Type B pancreatic cell (in vitro differentiated cells): ENCODE results near the gene NDEL1. TPM values are rescaled to one million over a fixed set of nuclear protein-coding genes. Genes with fewer than 3 reads are reported as not detected.

Experiments
- DNase-seq: peaks from one replicate; pipeline ENCODE4 v3.0.0; 2021; ENCODE audit warnings: mixed read lengths; ENCODE audit not compliant: unreplicated experiment; ENCODE audit errors: extremely low spot score
- H3K27ac Mint-ChIP-seq: 2 replicates; pipeline ENCODE4 v1.8.0; 2021; ENCODE audit warnings: mild to moderate bottlenecking, mixed read lengths
- H3K27me3 Mint-ChIP-seq: 2 replicates; pipeline ENCODE4 v1.8.0; 2021; ENCODE audit warnings: mixed read lengths
- H3K36me3 Mint-ChIP-seq: 2 replicates; pipeline ENCODE4 v1.8.0; 2021; ENCODE audit warnings: mixed read lengths
- H3K4me1 Mint-ChIP-seq: one replicate; pipeline ENCODE4 v1.8.0; 2021; ENCODE audit warnings: mixed read lengths; ENCODE audit not compliant: unreplicated experiment
- H3K4me3 Mint-ChIP-seq: 2 replicates; pipeline ENCODE4 v1.8.0; 2021; ENCODE audit warnings: mild to moderate bottlenecking, mixed read lengths
- H3K9me3 Mint-ChIP-seq: 2 replicates; pipeline ENCODE4 v1.8.0; 2021; ENCODE audit warnings: mixed read lengths
- total RNA-seq: library from RNA; stranded (reverse); gene quantifications from 2 replicates; pipeline ENCODE4 v1.2.1, GENCODE V29; 2021; ENCODE audit warnings: low replicate concordance
- TF ChIP-seq, protein P1 (sequence below): fragments of 200-600 bp; sonication (generic); conservative IDR thresholded peaks from 2 replicates; pipeline ENCODE4 v1.5.0; 2021; ENCODE audit warnings: antibody characterized with exemption, mild to moderate bottlenecking

Gene NDEL1
- total RNA-seq, 1 donor from 2014 or later, result 51.4 TPM

DNA sequence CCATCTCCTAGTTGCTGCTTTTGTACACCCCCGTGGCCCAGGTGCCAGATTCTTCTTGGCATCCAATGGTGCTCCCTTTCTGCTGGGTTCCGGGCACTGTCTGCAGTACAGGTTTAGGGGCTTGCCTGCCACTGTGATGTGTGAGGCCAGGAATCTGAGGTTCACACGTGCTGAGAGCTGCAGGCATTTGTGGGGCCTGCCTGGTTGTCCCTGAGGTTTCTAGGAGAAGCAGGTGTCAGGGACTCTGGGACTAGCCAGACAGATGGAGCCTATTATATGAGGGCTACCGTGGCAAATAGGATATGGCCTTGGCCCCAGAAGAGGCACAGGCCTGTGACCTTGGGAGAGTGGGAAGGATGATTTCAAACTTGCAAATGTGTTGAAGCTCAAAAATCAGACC lies 29.3 kb downstream of the NDEL1 start:
- H3K9me3 Mint-ChIP-seq, result no peaks in the 10 kb centered on the region
- TF ChIP-seq, protein P1, sequence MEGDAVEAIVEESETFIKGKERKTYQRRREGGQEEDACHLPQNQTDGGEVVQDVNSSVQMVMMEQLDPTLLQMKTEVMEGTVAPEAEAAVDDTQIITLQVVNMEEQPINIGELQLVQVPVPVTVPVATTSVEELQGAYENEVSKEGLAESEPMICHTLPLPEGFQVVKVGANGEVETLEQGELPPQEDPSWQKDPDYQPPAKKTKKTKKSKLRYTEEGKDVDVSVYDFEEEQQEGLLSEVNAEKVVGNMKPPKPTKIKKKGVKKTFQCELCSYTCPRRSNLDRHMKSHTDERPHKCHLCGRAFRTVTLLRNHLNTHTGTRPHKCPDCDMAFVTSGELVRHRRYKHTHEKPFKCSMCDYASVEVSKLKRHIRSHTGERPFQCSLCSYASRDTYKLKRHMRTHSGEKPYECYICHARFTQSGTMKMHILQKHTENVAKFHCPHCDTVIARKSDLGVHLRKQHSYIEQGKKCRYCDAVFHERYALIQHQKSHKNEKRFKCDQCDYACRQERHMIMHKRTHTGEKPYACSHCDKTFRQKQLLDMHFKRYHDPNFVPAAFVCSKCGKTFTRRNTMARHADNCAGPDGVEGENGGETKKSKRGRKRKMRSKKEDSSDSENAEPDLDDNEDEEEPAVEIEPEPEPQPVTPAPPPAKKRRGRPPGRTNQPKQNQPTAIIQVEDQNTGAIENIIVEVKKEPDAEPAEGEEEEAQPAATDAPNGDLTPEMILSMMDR, result no peak
- no peak overlapping the region for H3K27ac Mint-ChIP-seq

DNA sequence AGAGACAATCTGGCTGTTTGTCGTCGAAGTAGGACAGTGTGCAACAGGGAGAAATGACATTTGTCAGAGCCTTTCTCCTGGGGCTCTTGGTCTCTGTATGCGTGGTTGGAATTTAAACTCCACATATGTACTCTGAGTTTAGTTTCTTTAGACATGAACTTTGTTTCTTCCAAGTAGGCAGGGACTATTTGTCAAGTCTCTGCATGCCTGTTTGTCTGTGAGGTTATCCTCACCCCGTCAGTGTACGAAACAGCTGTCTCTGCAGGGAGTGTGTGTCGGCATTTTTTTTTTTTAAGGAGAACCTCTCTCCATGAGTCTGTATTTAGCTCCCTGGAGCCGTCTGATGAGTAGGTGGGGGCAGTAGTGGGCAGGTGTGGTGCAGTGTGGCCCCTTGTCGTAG lies 29.7 kb downstream of the NDEL1 start:
- Mint-ChIP-seq H3K4me1 (peaks cover 14% of the 10 kb centered on the region), H3K27ac (peak overlapping the region; percentile 29), H3K4me3 (no peak overlapping the region)

More for the DNA sequence above, 29.3 kb downstream of the NDEL1 start:
- Mint-ChIP-seq H3K27me3 (no peaks in the 10 kb centered on the region), H3K4me3 (no peak overlapping the region), H3K36me3 (peaks cover 15% of the 10 kb centered on the region), H3K4me1 (peaks cover 14% of the 10 kb centered on the region)
- DNase-seq, result no peak

DNA sequence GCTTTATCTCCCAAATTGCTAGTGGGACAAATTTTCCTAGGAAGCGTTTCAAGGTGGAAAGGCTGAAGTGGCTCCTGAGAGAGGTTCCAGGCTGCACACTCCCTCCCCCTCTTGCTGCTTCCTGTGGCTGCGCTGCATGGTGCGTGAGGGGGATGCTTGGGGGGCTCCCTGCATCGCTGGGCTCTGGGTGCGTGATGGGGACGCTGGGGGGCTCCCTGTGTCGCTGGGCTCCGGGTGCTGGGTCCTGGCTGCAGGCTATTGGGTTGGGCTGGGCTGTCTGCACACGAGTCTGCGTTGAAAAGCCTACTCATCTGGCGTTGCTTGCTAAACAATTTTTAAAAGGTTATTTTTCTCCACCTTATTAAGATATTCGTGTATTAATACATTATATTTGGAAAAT lies 30.1 kb downstream of the NDEL1 start:
- Mint-ChIP-seq H3K4me1 (peaks cover 14% of the 10 kb centered on the region), H3K4me3 (no peak overlapping the region), H3K27ac (no peak overlapping the region), H3K36me3 (peaks cover 15% of the 10 kb centered on the region), H3K9me3 (no peaks in the 10 kb centered on the region), H3K27me3 (no peaks in the 10 kb centered on the region)
- TF ChIP-seq, protein P1, result no peak
- DNase-seq, result no peak

More for the DNA sequence above, 29.7 kb downstream of the NDEL1 start:
- TF ChIP-seq, protein P1, result no peak
- no peak for DNase-seq
- Mint-ChIP-seq H3K36me3 (peaks cover 15% of the 10 kb centered on the region), H3K27me3 (no peaks in the 10 kb centered on the region), H3K9me3 (no peaks in the 10 kb centered on the region)

DNA sequence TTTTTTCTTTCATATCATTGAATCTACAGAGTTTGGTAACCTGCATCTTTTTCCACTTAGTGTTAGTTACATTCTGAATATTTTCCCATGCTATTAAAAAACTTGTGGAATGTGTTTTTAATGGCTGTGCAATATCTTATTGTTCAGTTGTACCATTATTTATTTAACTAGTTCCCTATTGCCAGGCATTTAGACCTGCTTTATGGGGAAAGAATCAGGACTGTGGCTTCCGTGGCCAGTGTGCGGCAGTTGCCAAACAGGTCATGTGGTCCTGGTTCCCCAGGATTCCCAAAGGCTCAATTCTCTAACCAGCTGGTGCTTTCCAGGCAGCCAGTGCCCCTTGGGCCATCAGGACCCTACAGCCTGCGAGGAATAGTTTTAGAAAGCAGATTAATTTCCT lies 30.8 kb downstream of the NDEL1 start:
- peaks cover 18% of the 10 kb centered on the region for H3K36me3 Mint-ChIP-seq
- no peaks in the 10 kb centered on the region for H3K27me3 Mint-ChIP-seq
- H3K4me3 Mint-ChIP-seq, result no peak overlapping the region
- H3K27ac Mint-ChIP-seq, result no peak overlapping the region
- TF ChIP-seq, protein P1, result no peak
- no peaks in the 10 kb centered on the region for H3K9me3 Mint-ChIP-seq
- H3K4me1 Mint-ChIP-seq, result peaks cover 14% of the 10 kb centered on the region
- DNase-seq, result no peak

DNA sequence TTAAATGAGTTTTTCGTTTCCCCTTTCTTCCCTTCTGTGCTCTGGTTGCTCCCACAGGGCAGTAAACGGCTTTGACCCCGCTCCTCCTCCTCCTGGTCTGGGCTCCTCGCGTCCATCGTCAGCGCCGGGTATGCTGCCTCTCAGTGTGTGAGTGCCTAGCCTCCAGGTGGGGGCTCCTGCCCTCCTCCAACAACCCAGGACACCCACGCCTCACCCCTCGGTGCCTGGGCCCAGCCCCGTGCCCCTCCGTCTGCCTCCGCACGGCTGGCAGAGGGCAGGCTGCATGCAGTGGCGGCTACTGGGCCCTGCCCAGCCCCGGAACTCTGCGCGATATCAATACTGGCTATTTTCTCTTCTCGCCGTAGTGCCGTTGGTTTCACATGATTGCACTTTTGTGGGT lies 31.2 kb downstream of the NDEL1 start:
- no peak for DNase-seq
- TF ChIP-seq, protein P1, result no peak
- Mint-ChIP-seq H3K27me3 (no peaks in the 10 kb centered on the region), H3K4me3 (no peak overlapping the region), H3K9me3 (no peaks in the 10 kb centered on the region), H3K36me3 (peaks cover 14% of the 10 kb centered on the region), H3K27ac (no peak overlapping the region), H3K4me1 (peaks cover 14% of the 10 kb centered on the region)

DNA sequence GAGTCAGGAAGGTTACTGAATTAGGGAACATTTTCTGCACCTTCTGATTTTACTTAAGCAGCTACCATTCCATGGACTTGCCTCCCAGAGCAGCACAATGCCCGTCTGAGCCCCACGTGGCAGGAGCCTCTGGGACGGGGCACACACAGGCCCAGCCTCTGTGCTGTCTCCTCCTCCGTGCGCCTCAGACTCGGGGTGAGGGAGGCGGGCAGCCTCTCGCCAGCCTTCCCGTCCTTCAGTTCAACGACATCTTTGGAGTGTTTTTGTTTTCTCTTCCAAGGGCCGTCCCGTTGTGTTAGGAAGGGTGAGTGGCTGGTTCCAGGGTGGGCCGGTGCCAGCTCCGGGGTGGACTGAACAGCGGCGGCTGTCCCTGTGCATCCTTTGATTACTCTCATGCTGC lies 31.8 kb downstream of the NDEL1 start:
- Mint-ChIP-seq H3K9me3 (no peaks in the 10 kb centered on the region), H3K4me1 (peaks cover 14% of the 10 kb centered on the region), H3K27me3 (no peaks in the 10 kb centered on the region), H3K36me3 (peaks cover 14% of the 10 kb centered on the region), H3K4me3 (no peak overlapping the region), H3K27ac (no peak overlapping the region)
- no peak for DNase-seq
- TF ChIP-seq, protein P1, result no peak
